Liver (tissue), 9 donors: Measurements from ENCODE around the gene RBPJ. TPM values are rescaled to one million over a fixed set of nuclear protein-coding genes. Genes with fewer than 3 reads are reported as not detected.

Experiments
- DNase-seq: peaks from one replicate; pipeline ENCODE4 v3.0.0-alpha.2; 2017; ENCODE audit warnings: low spot score
- H3K27ac ChIP-seq, 2 donors: one replicate each; pipeline ENCODE4 v1.7.0; 2013; ENCODE audit warnings: inconsistent platforms in 2 of 2, low read length in 2 of 2, control low read depth in 1 of 2, low read depth in 1 of 2, mild to moderate bottlenecking in 1 of 2
- H3K27me3 ChIP-seq, 4 donors: one replicate each; pipeline versions ENCODE4 v1.6.1 to v1.7.0; 2013; ENCODE audit warnings: low read length in 3 of 4, inconsistent platforms in 1 of 4, mild to moderate bottlenecking in 1 of 4, moderate library complexity in 1 of 4; ENCODE audit not compliant: control insufficient read depth in 4 of 4, insufficient read depth in 4 of 4
- H3K36me3 ChIP-seq, 4 donors: one replicate each; pipeline versions ENCODE4 v1.6.1 to v1.7.0; 2013; ENCODE audit warnings: low read length in 3 of 4, mild to moderate bottlenecking in 3 of 4, low read depth in 1 of 4, moderate library complexity in 1 of 4; ENCODE audit not compliant: control insufficient read depth in 4 of 4, insufficient read depth in 3 of 4
- H3K4me1 ChIP-seq, 4 donors: one replicate each; pipeline versions ENCODE4 v1.6.1 to v1.7.0; 2013; ENCODE audit warnings: low read length in 3 of 4, mild to moderate bottlenecking in 3 of 4, moderate library complexity in 1 of 4; ENCODE audit not compliant: control insufficient read depth in 4 of 4, insufficient read depth in 4 of 4
- H3K4me3 ChIP-seq, 3 donors: one replicate each; pipeline versions ENCODE4 v1.6.1 to v1.7.0; 2013; ENCODE audit warnings: low read length in 3 of 3, control low read depth in 1 of 3, low read depth in 1 of 3, mild to moderate bottlenecking in 1 of 3
- H3K9ac ChIP-seq, 2 donors: one replicate each; pipeline ENCODE4 v1.7.0; 2013; ENCODE audit warnings: low read length in 2 of 2, mild to moderate bottlenecking in 2 of 2, moderate library complexity in 2 of 2, control low read depth in 1 of 2, low read depth in 1 of 2
- H3K9me3 ChIP-seq, 4 donors: one replicate each; pipeline versions ENCODE4 v1.6.1 to v1.7.0; 2013; ENCODE audit warnings: low read length in 3 of 4; ENCODE audit not compliant: control insufficient read depth in 4 of 4
- EGR1 ChIP-seq, 2 donors: IDR thresholded peaks; 2 replicates each; pipeline ENCODE4 v1.6.1; 2016 to 2018; ENCODE audit warnings: antibody characterized with exemption in 2 of 2, low read depth in 2 of 2
- FOXA1 ChIP-seq: IDR thresholded peaks from 2 replicates; pipeline ENCODE4 v1.6.1; 2016; ENCODE audit warnings: antibody characterized with exemption
- FOXA2 ChIP-seq: IDR thresholded peaks from 2 replicates; pipeline ENCODE4 v1.6.1; 2016; ENCODE audit warnings: antibody characterized with exemption
- GABPA ChIP-seq, 2 donors: IDR thresholded peaks in 1 of 2; conservative IDR thresholded peaks in 1 of 2; 2 replicates each; pipeline ENCODE4 v1.6.1; 2016; ENCODE audit warnings: antibody characterized with exemption in 2 of 2, mild to moderate bottlenecking in 1 of 2, moderate library complexity in 1 of 2
- HNF4A ChIP-seq, 2 donors: conservative IDR thresholded peaks; 2 replicates each; pipeline ENCODE4 v1.6.1; 2016; ENCODE audit warnings: antibody characterized with exemption in 2 of 2, mild to moderate bottlenecking in 2 of 2
- HNF4G ChIP-seq: IDR thresholded peaks from 2 replicates; pipeline ENCODE4 v1.6.1; 2016; ENCODE audit warnings: antibody characterized with exemption
- JUND ChIP-seq, 2 donors: IDR thresholded peaks; 2 replicates each; pipeline ENCODE4 v1.6.1; 2016; ENCODE audit warnings: antibody characterized with exemption in 2 of 2
- NR2F2 ChIP-seq: IDR thresholded peaks from 2 replicates; pipeline ENCODE4 v1.6.1; 2016; ENCODE audit warnings: antibody characterized with exemption
- RAD21 ChIP-seq, 2 donors: IDR thresholded peaks; 2 replicates each; pipeline ENCODE4 v1.6.1; 2016; ENCODE audit warnings: antibody characterized with exemption in 2 of 2, mild to moderate bottlenecking in 2 of 2
- RXRA ChIP-seq, 2 donors: IDR thresholded peaks; 2 replicates each; pipeline ENCODE4 v1.6.1; 2017 to 2018; ENCODE audit warnings: antibody characterized with exemption in 2 of 2, mild to moderate bottlenecking in 1 of 2
- SP1 ChIP-seq: IDR thresholded peaks from 2 replicates; pipeline ENCODE4 v1.6.1; 2018; ENCODE audit warnings: antibody characterized with exemption, mild to moderate bottlenecking
- TAF1 ChIP-seq: conservative IDR thresholded peaks from 2 replicates; pipeline ENCODE4 v1.6.1; 2016; ENCODE audit warnings: antibody characterized with exemption, mild to moderate bottlenecking
- YY1 ChIP-seq: IDR thresholded peaks from 2 replicates; pipeline ENCODE4 v1.6.1; 2016; ENCODE audit warnings: antibody characterized with exemption, mild to moderate bottlenecking
- WGBS: extraction: QIAGEN DNeasy Blood & Tissue Kit; methylation state at CpG from one replicate; pipeline ENCODE4 v1.1.7; 2013; 5-methylcytosine and 5-hydroxymethylcytosine counted together
- polyA plus RNA-seq, 2 donors: library from polyadenylated mRNA; stranded (reverse) in 1 of 2; unstranded in 1 of 2; fragments of 200-250 nt in 1 of 2; fragments of >200 nt in 1 of 2; fragmentation: Nextera tagmentation in 1 of 2; extraction: Ambion mirVana in 1 of 2; gene quantifications; one replicate each; pipeline versions ENCODE4 v1.2.1 to v1.2.3, GENCODE V29; 2013 to 2015
- total RNA-seq, 2 donors: library from RNA; depleted of rRNA; stranded (reverse); fragments of >200 nt; gene quantifications; one replicate each; pipeline ENCODE4 v1.2.3, GENCODE V29; 2014
- TF ChIP-seq, protein P1 (sequence below): IDR thresholded peaks from 2 replicates; pipeline ENCODE4 v1.6.1; 2016; ENCODE audit warnings: antibody characterized with exemption
- TF ChIP-seq, protein P2 (sequence below): fragments of 150-350 bp; IDR thresholded peaks from 2 replicates; pipeline ENCODE4 v1.5.1; 2017; ENCODE audit warnings: improper control_type of control experiment, low read depth, low read length; ENCODE audit not compliant: missing input control
- TF ChIP-seq, protein P3 (sequence below): IDR thresholded peaks from 2 replicates; pipeline ENCODE4 v1.6.1; 2016; ENCODE audit warnings: antibody characterized with exemption, mild to moderate bottlenecking
- TF ChIP-seq, protein P4 (sequence below): IDR thresholded peaks from 2 replicates; pipeline ENCODE4 v1.6.1; 2016; ENCODE audit warnings: antibody characterized with exemption
- TF ChIP-seq, protein P5 (sequence below): IDR thresholded peaks from 2 replicates; pipeline ENCODE4 v1.6.1; 2016; ENCODE audit warnings: antibody characterized with exemption
- donor health status: healthy.
- donor health status: healthy.
- donor health status: healthy.
- donor health status: healthy.
- donor health status: healthy.

RBPJ gene
- total and polyA plus RNA-seq, 4 donors, result 8.0 to 32.2 (median 22.9) TPM

DNA sequence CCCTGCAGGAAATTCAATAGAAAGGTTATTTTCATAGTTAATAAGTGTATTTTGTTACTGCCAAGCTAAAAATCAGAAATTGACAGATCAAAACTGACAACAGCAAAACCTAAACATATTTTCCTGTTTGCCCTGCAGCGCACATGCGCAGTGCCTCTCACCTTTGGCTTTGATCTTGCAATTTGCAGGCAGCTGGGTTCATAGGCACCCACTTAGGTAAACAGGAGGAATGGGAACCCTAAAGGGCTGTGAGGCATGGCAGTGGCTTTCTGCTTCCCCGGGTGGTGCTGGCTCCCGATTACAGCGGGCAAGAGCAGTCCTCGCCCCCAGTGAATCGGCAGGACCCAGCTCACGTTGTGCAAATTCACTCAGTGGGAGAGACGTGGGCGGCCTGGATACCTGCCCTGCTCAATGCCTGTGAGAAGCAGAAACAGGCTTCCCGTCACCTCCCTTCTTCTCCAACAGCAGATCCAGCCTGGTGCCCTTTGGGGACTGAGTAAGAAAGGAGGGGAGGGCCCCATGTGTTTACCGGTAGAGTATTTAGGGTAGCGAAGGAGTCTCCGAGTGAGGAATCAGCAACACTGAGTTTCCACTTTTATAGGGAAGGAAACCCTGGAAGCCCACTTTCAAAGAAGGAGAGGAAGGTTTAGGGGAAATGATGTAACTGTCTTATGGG, 143.7 kb downstream of the RBPJ start:
- Histone ChIP-seq H3K4me1 (no peaks in the 10 kb centered on the region), H3K9me3 (no peaks in the 10 kb centered on the region), H3K4me3 (no peak overlapping the region), H3K9ac (no peak overlapping the region), H3K27me3 (no peaks in the 10 kb centered on the region), H3K27ac (no peak overlapping the region), H3K36me3 (no peaks in the 10 kb centered on the region)
- 92% methylated on average over 14 of the region's 14 CpGs for WGBS
- no peak for DNase-seq
- TF ChIP-seq SP1 (no peak), GABPA (IDR thresholded peaks at IDR 0.05 in 1 of 2, conservative IDR thresholded peaks at IDR 0.05 in 1 of 2) (no peak), YY1 (no peak), HNF4G (no peak)
- TF ChIP-seq, protein P1, sequence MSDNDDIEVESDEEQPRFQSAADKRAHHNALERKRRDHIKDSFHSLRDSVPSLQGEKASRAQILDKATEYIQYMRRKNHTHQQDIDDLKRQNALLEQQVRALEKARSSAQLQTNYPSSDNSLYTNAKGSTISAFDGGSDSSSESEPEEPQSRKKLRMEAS, result no peak

DNA sequence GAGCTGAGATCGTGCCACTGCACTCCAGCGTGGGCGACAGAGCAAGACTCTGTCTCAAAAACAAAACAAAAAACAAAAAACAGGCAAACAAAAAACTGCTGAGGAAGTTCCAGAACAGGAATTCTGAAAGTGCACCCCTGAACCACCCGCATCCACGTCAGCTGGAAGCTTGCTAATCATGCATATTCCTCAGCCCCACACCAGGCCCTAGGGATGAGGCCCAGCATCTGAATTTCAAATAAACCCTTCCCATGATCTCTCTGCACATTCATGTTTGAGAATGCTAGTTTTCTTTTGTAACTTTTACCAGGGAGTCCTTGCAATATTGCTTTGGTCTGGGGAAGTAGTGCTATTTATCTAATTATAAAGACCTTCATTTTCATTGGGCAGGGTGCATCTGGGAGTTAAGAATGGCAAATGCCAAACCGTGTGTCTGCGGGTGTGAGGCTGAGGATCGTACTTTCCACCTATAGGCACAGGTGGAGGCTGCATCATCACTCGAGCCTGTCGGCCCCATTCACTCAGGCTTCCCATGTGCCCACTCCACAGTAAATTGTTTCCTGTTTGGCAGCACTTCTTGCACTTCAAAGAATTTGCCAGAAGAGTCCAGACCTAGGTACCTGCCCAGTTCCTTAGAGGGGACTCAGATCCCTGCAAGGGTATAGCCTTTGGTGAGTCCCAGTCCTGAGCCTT, 145.9 kb downstream of the RBPJ start:
- H3K9me3 ChIP-seq, result no peaks in the 10 kb centered on the region
- no peaks in the 10 kb centered on the region for H3K27me3 ChIP-seq
- no peaks in the 10 kb centered on the region for H3K4me1 ChIP-seq
- TF ChIP-seq RXRA (IDR thresholded peaks at IDR 0.05) (no peak), SP1 (no peak), TAF1 (no peak), HNF4A (conservative IDR thresholded peaks at IDR 0.05) (no peak), HNF4G (no peak), JUND (IDR thresholded peaks at IDR 0.05) (no peak), RAD21 (IDR thresholded peaks at IDR 0.05) (no peak), NR2F2 (no peak), GABPA (IDR thresholded peaks at IDR 0.05 in 1 of 2, conservative IDR thresholded peaks at IDR 0.05 in 1 of 2) (no peak), FOXA2 (no peak), EGR1 (IDR thresholded peaks at IDR 0.05; ENCODE audit: low read depth in 2 of 2) (no peak), FOXA1 (no peak)
- TF ChIP-seq, protein P2, sequence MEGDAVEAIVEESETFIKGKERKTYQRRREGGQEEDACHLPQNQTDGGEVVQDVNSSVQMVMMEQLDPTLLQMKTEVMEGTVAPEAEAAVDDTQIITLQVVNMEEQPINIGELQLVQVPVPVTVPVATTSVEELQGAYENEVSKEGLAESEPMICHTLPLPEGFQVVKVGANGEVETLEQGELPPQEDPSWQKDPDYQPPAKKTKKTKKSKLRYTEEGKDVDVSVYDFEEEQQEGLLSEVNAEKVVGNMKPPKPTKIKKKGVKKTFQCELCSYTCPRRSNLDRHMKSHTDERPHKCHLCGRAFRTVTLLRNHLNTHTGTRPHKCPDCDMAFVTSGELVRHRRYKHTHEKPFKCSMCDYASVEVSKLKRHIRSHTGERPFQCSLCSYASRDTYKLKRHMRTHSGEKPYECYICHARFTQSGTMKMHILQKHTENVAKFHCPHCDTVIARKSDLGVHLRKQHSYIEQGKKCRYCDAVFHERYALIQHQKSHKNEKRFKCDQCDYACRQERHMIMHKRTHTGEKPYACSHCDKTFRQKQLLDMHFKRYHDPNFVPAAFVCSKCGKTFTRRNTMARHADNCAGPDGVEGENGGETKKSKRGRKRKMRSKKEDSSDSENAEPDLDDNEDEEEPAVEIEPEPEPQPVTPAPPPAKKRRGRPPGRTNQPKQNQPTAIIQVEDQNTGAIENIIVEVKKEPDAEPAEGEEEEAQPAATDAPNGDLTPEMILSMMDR, result no peak
- TF ChIP-seq, protein P3, sequence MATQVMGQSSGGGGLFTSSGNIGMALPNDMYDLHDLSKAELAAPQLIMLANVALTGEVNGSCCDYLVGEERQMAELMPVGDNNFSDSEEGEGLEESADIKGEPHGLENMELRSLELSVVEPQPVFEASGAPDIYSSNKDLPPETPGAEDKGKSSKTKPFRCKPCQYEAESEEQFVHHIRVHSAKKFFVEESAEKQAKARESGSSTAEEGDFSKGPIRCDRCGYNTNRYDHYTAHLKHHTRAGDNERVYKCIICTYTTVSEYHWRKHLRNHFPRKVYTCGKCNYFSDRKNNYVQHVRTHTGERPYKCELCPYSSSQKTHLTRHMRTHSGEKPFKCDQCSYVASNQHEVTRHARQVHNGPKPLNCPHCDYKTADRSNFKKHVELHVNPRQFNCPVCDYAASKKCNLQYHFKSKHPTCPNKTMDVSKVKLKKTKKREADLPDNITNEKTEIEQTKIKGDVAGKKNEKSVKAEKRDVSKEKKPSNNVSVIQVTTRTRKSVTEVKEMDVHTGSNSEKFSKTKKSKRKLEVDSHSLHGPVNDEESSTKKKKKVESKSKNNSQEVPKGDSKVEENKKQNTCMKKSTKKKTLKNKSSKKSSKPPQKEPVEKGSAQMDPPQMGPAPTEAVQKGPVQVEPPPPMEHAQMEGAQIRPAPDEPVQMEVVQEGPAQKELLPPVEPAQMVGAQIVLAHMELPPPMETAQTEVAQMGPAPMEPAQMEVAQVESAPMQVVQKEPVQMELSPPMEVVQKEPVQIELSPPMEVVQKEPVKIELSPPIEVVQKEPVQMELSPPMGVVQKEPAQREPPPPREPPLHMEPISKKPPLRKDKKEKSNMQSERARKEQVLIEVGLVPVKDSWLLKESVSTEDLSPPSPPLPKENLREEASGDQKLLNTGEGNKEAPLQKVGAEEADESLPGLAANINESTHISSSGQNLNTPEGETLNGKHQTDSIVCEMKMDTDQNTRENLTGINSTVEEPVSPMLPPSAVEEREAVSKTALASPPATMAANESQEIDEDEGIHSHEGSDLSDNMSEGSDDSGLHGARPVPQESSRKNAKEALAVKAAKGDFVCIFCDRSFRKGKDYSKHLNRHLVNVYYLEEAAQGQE, result no peak
- TF ChIP-seq, protein P4, sequence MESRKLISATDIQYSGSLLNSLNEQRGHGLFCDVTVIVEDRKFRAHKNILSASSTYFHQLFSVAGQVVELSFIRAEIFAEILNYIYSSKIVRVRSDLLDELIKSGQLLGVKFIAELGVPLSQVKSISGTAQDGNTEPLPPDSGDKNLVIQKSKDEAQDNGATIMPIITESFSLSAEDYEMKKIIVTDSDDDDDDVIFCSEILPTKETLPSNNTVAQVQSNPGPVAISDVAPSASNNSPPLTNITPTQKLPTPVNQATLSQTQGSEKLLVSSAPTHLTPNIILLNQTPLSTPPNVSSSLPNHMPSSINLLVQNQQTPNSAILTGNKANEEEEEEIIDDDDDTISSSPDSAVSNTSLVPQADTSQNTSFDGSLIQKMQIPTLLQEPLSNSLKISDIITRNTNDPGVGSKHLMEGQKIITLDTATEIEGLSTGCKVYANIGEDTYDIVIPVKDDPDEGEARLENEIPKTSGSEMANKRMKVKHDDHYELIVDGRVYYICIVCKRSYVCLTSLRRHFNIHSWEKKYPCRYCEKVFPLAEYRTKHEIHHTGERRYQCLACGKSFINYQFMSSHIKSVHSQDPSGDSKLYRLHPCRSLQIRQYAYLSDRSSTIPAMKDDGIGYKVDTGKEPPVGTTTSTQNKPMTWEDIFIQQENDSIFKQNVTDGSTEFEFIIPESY, result no peak
- TF ChIP-seq, protein P1, result no peak
- TF ChIP-seq, protein P5, sequence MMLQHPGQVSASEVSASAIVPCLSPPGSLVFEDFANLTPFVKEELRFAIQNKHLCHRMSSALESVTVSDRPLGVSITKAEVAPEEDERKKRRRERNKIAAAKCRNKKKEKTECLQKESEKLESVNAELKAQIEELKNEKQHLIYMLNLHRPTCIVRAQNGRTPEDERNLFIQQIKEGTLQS, result no peak
- H3K27ac ChIP-seq, result no peak overlapping the region
- no peak overlapping the region for H3K9ac ChIP-seq
- H3K4me3 ChIP-seq, result no peak overlapping the region
- 86% methylated on average over 10 of the region's 10 CpGs for WGBS
- no peak for DNase-seq
- no peaks in the 10 kb centered on the region for H3K36me3 ChIP-seq
